CD4-positive, alpha-beta memory T cell (primary cell): ENCODE results near the gene DNM2. TPM values are rescaled to one million over a fixed set of nuclear protein-coding genes. Genes with fewer than 3 reads are reported as not detected.

ENCODE experiments used
- CTCF ChIA-PET: fragments of 350-600 bp; sonication (Branson Sonifier 250); formaldehyde crosslinking; loops from one replicate; lab custom pipeline; 2021; ENCODE audit warnings: inconsistent platforms; ENCODE audit not compliant: partially characterized antibody; lab: Charles Lee
- POLR2A ChIA-PET: fragments of 350-600 bp; sonication (Branson Sonifier 250); formaldehyde crosslinking; loops from one replicate; lab custom pipeline; 2021; ENCODE audit not compliant: partially characterized antibody; lab: Charles Lee
- DNase-seq, 5 donors: peaks; one replicate each; pipeline versions ENCODE4 v3.0.0 to v3.0.0-alpha.2; 2020 to 2022; ENCODE audit warnings: mixed read lengths in 1 of 5
- H3K27ac ChIP-seq: one replicate; pipeline ENCODE4 v1.7.0; 2013; ENCODE audit warnings: low read depth, low read length
- H3K27me3 ChIP-seq: 2 replicates; pipeline ENCODE4 v1.7.0; 2013; ENCODE audit warnings: mild to moderate bottlenecking, low read length, moderate library complexity; ENCODE audit not compliant: insufficient read depth
- H3K36me3 ChIP-seq: 2 replicates; pipeline ENCODE4 v1.7.0; 2013; ENCODE audit warnings: mild to moderate bottlenecking, low read length, moderate library complexity; ENCODE audit not compliant: insufficient read depth
- H3K4me1 ChIP-seq: 2 replicates; pipeline ENCODE4 v1.7.0; 2013; ENCODE audit warnings: mild to moderate bottlenecking, low read length, moderate library complexity; ENCODE audit not compliant: insufficient read depth
- H3K4me3 ChIP-seq, 2 donors: one replicate each; pipeline ENCODE4 v1.7.0; 2013; ENCODE audit warnings: low read length in 2 of 2, mild to moderate bottlenecking in 1 of 2
- H3K9me3 ChIP-seq, 2 donors: one replicate each; pipeline ENCODE4 v1.7.0; 2013; ENCODE audit warnings: low read length in 2 of 2, control low read depth in 1 of 2; ENCODE audit not compliant: control insufficient read depth in 1 of 2
- H3K27ac Mint-ChIP-seq, 7 donors: one replicate each; pipeline ENCODE4 v1.8.0; 2020 to 2021; ENCODE audit warnings: mixed read lengths in 7 of 7, mild to moderate bottlenecking in 6 of 7, inconsistent platforms in 3 of 7, moderate library complexity in 3 of 7
- H3K27me3 Mint-ChIP-seq, 2 donors: one replicate each; pipeline ENCODE4 v1.8.0; 2020 to 2021; ENCODE audit warnings: mixed read lengths in 2 of 2
- H3K36me3 Mint-ChIP-seq, 2 donors: one replicate each; pipeline ENCODE4 v1.8.0; 2020 to 2021; ENCODE audit warnings: mixed read lengths in 2 of 2, inconsistent platforms in 1 of 2, mild to moderate bottlenecking in 1 of 2
- H3K4me1 Mint-ChIP-seq, 4 donors: one replicate each; pipeline ENCODE4 v1.8.0; 2020 to 2021; ENCODE audit warnings: mixed read lengths in 4 of 4, mild to moderate bottlenecking in 1 of 4
- H3K4me3 Mint-ChIP-seq, 8 donors: one replicate each; pipeline ENCODE4 v1.8.0; 2020 to 2021; ENCODE audit warnings: mixed read lengths in 8 of 8, mild to moderate bottlenecking in 7 of 8, moderate library complexity in 6 of 8, inconsistent platforms in 3 of 8
- H3K9me3 Mint-ChIP-seq, 8 donors: one replicate each; pipeline ENCODE4 v1.8.0; 2020 to 2021; ENCODE audit warnings: mixed read lengths in 8 of 8, mild to moderate bottlenecking in 5 of 8, inconsistent platforms in 3 of 8, moderate library complexity in 1 of 8
- intact Hi-C: fragments of 100-400 bp; cut with micrococcal nuclease; formaldehyde crosslinking; loops from one replicate; pipeline ENCODE4 v1.15.1; 2023
- polyA plus RNA-seq, 2 donors: library from polyadenylated mRNA; unstranded; fragments of 300-500 nt; fragmentation: Illumina TruSeq; gene quantifications; one replicate each; pipeline ENCODE4 v1.2.3, GENCODE V29; 2021
- total RNA-seq, 2 experiments: library from RNA; stranded (reverse); gene quantifications; one replicate each; pipeline ENCODE4 v1.2.3, GENCODE V29; 2021

The DNM2 gene
- total and polyA plus RNA-seq, 4 experiments from 2014 or later, result 46.3 to 272 (median 174) TPM

GRCh38 chr19:10823690-10824089, 105.8 kb downstream of the DNM2 start:
- H3K4me1 ChIP-seq, result no peaks in the 10 kb centered on the region
- Mint-ChIP-seq H3K27ac (peak overlapping the region in 2 of 7 donors; percentile 41 to 65), H3K27me3 (no peaks in the 10 kb centered on the region), H3K9me3 (no peaks in the 10 kb centered on the region), H3K36me3 (peaks cover 38 to 51% of the 10 kb centered on the region in 2 donors), H3K4me1 (peaks cover 0 to 3% (median 3%) of the 10 kb centered on the region in 4 donors), H3K4me3 (no peak overlapping the region)
- no peak for DNase-seq
- no peak overlapping the region for H3K27ac ChIP-seq
- CTCF ChIA-PET, result interaction anchor here (4.5 kb wide), 1 partner anchor 107 kb away, joined by 29 read pairs; the partner anchor contains the start of gene DNM2
- POLR2A ChIA-PET, result no interaction called here
- no peak overlapping the region for H3K4me3 ChIP-seq
- no peaks in the 10 kb centered on the region for H3K27me3 ChIP-seq
- intact Hi-C loops, result no loop called here
- peaks cover 59% of the 10 kb centered on the region for H3K36me3 ChIP-seq
- H3K9me3 ChIP-seq, result no peaks in the 10 kb centered on the region

DNA sequence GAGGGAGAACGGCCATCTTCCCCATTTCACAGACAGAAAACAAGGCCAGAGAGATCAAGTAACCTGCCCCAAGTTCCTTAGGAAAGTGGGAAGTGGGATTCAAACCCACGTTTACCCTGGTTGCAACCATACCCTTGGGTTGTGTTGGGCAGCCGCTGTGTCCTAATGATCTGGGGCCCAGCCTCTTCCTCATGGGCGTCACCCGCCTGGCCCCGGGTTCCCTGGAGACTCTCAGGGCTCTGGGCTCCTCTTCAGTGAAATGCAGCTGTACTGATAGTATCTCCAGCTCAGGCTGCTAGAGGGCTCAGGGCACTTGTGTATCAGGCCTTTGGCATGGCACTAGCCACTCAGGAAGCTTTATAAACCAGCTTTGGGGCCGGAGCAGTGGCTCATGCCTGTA, 108.4 kb downstream of the DNM2 start:
- H3K27me3 Mint-ChIP-seq, result no peaks in the 10 kb centered on the region
- no peak overlapping the region for H3K4me3 ChIP-seq
- peaks cover 53% of the 10 kb centered on the region for H3K36me3 ChIP-seq
- no peak for DNase-seq
- no peaks in the 10 kb centered on the region for H3K4me1 ChIP-seq
- peak overlapping the region in 4 of 7 donors; percentile 21 to 55 (median 36) for H3K27ac Mint-ChIP-seq
- H3K9me3 ChIP-seq, result no peaks in the 10 kb centered on the region
- H3K9me3 Mint-ChIP-seq, result no peaks in the 10 kb centered on the region
- peaks cover 21 to 44% of the 10 kb centered on the region in 2 donors for H3K36me3 Mint-ChIP-seq
- H3K4me3 Mint-ChIP-seq, result no peak overlapping the region
- POLR2A ChIA-PET, result interaction anchor here (1.1 kb wide), 1 partner anchor 10 kb away, joined by 4 read pairs; the partner anchor contains the start of gene TMED1
- intact Hi-C loops, result no loop called here
- no peaks in the 10 kb centered on the region for H3K4me1 Mint-ChIP-seq
- CTCF ChIA-PET, result interaction anchor here (1.2 to 1.5 kb wide), 2 partner anchors 38 to 109 kb away, joined by 4 to 6 read pairs; partner anchors contain the start of gene DNM2
- H3K27ac ChIP-seq, result no peak overlapping the region
- no peaks in the 10 kb centered on the region for H3K27me3 ChIP-seq

DNA sequence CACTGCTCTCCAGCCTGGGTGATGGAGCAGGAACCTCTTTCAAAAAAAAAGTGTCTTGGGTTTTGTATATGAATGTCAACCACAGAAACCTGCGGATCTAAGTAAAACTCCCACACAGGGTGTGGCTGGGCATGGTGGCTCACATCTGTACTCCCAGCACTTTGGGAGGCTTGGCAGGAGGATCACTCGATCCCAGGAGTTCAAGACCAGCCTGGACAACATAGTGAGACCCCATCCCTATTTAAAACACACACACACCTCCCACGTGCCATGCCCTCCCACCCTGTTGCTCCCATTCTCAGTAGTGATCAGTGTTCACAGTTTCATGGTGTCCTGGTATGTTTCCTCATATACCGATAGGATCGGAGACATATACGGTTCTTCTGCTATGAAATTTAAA, 109.0 kb downstream of the DNM2 start:
- no peak overlapping the region for H3K4me3 ChIP-seq
- peaks cover 51% of the 10 kb centered on the region for H3K36me3 ChIP-seq
- no peaks in the 10 kb centered on the region for H3K9me3 Mint-ChIP-seq
- no peaks in the 10 kb centered on the region for H3K4me1 Mint-ChIP-seq
- peaks cover 20 to 50% of the 10 kb centered on the region in 2 donors for H3K36me3 Mint-ChIP-seq
- POLR2A ChIA-PET, result interaction anchor here (1.1 kb wide), 1 partner anchor 9 kb away, joined by 4 read pairs; the partner anchor contains the start of gene TMED1
- no peaks in the 10 kb centered on the region for H3K4me1 ChIP-seq
- H3K27me3 ChIP-seq, result no peaks in the 10 kb centered on the region
- intact Hi-C loops, result no loop called here
- H3K27me3 Mint-ChIP-seq, result no peaks in the 10 kb centered on the region
- DNase-seq, result no peak
- H3K9me3 ChIP-seq, result no peaks in the 10 kb centered on the region
- CTCF ChIA-PET, result interaction anchor here (1.5 kb wide), 1 partner anchor 109 kb away, joined by 6 read pairs; the partner anchor contains the start of gene DNM2
- H3K4me3 Mint-ChIP-seq, result no peak overlapping the region
- H3K27ac Mint-ChIP-seq, result peak overlapping the region in 3 of 7 donors; percentile 10 to 35 (median 31)
- no peak overlapping the region for H3K27ac ChIP-seq

DNA sequence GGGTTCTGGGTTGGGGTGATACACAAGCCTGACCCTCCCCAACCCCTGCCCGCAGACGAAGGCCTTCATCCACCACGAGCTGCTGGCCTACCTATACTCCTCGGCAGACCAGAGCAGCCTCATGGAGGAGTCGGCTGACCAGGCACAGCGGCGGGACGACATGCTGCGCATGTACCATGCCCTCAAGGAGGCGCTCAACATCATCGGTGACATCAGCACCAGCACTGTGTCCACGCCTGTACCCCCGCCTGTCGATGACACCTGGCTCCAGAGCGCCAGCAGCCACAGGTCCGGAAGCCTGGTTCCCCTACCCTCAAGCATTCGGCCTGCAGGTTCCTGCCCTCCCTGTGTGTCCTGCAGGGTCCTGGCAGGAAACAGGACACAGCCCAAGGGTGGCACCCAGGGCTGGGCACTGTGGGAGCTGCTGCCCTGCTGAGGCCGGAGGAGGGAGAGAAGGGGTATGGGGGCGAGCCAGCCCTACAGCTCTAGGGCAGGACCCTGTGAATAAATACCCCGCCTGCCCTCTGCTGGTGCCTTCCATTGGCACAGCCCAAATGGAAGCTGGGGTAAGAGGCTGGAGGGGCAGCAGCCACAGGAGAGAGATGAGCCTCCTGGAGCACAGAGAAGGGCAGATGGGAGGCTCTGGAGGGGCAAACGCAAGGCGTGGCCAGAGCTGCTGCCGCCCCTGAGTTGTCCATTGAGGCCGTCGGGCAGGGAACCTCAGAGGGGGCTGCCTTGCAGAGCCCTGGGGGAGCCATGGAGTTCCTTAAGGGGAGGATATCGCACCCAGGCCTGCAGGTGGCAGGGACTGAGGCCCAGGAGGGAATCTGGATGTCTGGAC, 111.3 kb downstream of the DNM2 start:
- Mint-ChIP-seq H3K4me3 (no peak overlapping the region), H3K9me3 (no peaks in the 10 kb centered on the region), H3K27ac (peak overlapping the region in 2 of 7 donors; percentile 46 to 48), H3K4me1 (no peaks in the 10 kb centered on the region), H3K36me3 (peaks cover 14 to 54% of the 10 kb centered on the region in 2 donors), H3K27me3 (no peaks in the 10 kb centered on the region)
- ChIA-PET POLR2A (interaction anchor here (0.7 to 0.8 kb wide), 3 partner anchors 97 to 966 kb away, joined by 3 to 5 read pairs (median 4); partner anchors contain the start of gene DNM2), CTCF (interaction anchor here (1.9 kb wide), 2 partner anchors 35 to 112 kb away, joined by 6 to 7 read pairs; partner anchors contain the start of gene DNM2)
- H3K27me3 ChIP-seq, result no peaks in the 10 kb centered on the region
- no peak overlapping the region for H3K4me3 ChIP-seq
- H3K9me3 ChIP-seq, result no peaks in the 10 kb centered on the region
- no peak overlapping the region for H3K27ac ChIP-seq
- peaks cover 39% of the 10 kb centered on the region for H3K36me3 ChIP-seq
- intact Hi-C loops, result no loop called here
- no peak for DNase-seq
- H3K4me1 ChIP-seq, result no peaks in the 10 kb centered on the region

DNA sequence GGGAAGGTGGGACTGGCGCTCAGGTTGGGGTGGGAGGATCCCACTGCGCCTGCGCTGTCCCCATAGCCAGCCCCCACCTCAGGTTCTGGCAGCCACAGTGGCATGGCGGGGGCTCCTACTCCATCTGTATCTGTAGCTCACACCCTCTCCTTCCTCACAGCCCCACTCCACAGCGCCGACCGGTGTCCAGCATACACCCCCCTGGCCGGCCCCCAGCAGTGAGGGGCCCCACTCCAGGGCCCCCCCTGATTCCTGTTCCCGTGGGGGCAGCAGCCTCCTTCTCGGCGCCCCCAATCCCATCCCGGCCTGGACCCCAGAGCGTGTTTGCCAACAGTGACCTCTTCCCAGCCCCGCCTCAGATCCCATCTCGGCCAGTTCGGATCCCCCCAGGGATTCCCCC, 112.1 kb downstream of the DNM2 start:
- Mint-ChIP-seq H3K4me3 (no peak overlapping the region), H3K4me1 (peaks cover 0 to under 1% (median 0%) of the 10 kb centered on the region in 4 donors), H3K27me3 (no peaks in the 10 kb centered on the region), H3K9me3 (no peaks in the 10 kb centered on the region), H3K27ac (peak overlapping the region in 1 of 7 donors; percentile 42), H3K36me3 (peaks cover 11 to 46% of the 10 kb centered on the region in 2 donors)
- intact Hi-C loops, result loop anchor here (10.0 kb wide), 1 partner anchor 595 kb away; the partner anchor contains the start of gene S1PR2
- Histone ChIP-seq H3K4me3 (no peak overlapping the region), H3K27ac (no peak overlapping the region), H3K36me3 (peaks cover 31% of the 10 kb centered on the region), H3K9me3 (no peaks in the 10 kb centered on the region), H3K27me3 (no peaks in the 10 kb centered on the region), H3K4me1 (peaks cover 1% of the 10 kb centered on the region)
- POLR2A ChIA-PET, result no interaction called here
- CTCF ChIA-PET, result interaction anchor here (1.9 kb wide), 1 partner anchor 113 kb away, joined by 7 read pairs; the partner anchor contains the start of gene DNM2
- DNase-seq, result no peak

GRCh38 chr19:10830370-10830769, 112.5 kb downstream of the DNM2 start:
- H3K27me3 Mint-ChIP-seq, result no peaks in the 10 kb centered on the region
- peak overlapping the region in 1 of 7 donors; percentile 42 for H3K27ac Mint-ChIP-seq
- Histone ChIP-seq H3K27me3 (no peaks in the 10 kb centered on the region), H3K4me1 (peaks cover 5% of the 10 kb centered on the region), H3K4me3 (no peak overlapping the region), H3K9me3 (no peaks in the 10 kb centered on the region), H3K36me3 (peaks cover 29% of the 10 kb centered on the region), H3K27ac (no peak overlapping the region)
- H3K4me3 Mint-ChIP-seq, result no peak overlapping the region
- ChIA-PET POLR2A (no interaction called here), CTCF (no interaction called here)
- peaks cover under 1 to 4% (median 1%) of the 10 kb centered on the region in 4 donors for H3K4me1 Mint-ChIP-seq
- intact Hi-C loops, result loop anchor here (10.0 kb wide), 1 partner anchor 596 kb away; the partner anchor contains the start of gene S1PR2
- DNase-seq, result no peak
- peaks cover 9 to 42% of the 10 kb centered on the region in 2 donors for H3K36me3 Mint-ChIP-seq
- H3K9me3 Mint-ChIP-seq, result peaks cover 0 to under 1% (median 0%) of the 10 kb centered on the region in 8 donors
